ENCODE results near the gene ANGEL2.

DNA sequence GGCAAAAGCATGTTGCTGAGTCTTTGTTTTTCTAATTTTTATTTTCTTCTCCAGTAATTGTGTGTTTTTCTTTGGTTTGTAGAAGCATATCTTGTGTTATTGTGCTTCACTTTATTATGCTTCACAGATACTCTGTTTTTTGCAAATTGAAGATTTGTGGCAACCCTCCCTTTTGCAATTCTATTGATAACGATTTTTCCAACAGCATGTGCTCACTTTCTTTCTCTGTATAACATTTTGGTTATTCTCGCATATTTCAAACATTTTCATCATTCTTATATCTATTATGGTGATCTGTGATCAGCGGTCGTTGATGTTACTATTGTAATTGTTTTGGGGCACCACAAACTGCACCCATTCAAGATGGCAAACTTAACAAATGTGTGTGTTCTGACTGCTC is 3.8 kb upstream of the ANGEL2 start:
- no peak for TF ChIP-seq CTCF (conservative IDR thresholded peaks at IDR 0.05; ENCODE audit: low read depth, low read length)
- TF ChIP-seq EZH2 (IDR thresholded peaks at IDR 0.05; ENCODE audit: low read length, unreplicated experiment): no peak
